HCT116 (cell line): ENCODE results near the gene CYP4F12. TPM values are rescaled to one million over a fixed set of nuclear protein-coding genes. Genes with fewer than 3 reads are reported as not detected.
A peak's percentile ranks its signal among the peaks of the same experiment; 100 is the strongest.

Experiments
- ATAC-seq: fragments of 200-7000 bp; cut with Tn5 transposase; 2 replicates; pipeline ENCODE4 v1.9.1; 2020; ENCODE audit warnings: mild to moderate bottlenecking, moderate library complexity
- BruUV-seq: library from RNA; stranded (reverse); fragments of 400-500 nt; replicated peaks from 2 replicates; lab custom pipeline; 2021; lab: Mats Ljungman, UMichigan
- CTCF ChIA-PET: fragments of 300-600 bp; sonication (Branson Sonifier 250); formaldehyde crosslinking; loops from one replicate; lab custom pipeline; 2021; ENCODE audit warnings: antibody characterized with exemption; lab: Charles Lee
- POLR2A ChIA-PET: fragments of 300-600, 350-600 bp; sonication (Branson Sonifier 250); formaldehyde crosslinking; loops from one replicate; lab custom pipeline; 2021; ENCODE audit warnings: antibody characterized with exemption; lab: Charles Lee
- RAD21 ChIA-PET, 2 experiments: fragments of 300-600 bp; sonication (Branson Sonifier 250); formaldehyde crosslinking; loops; one replicate each; lab custom pipeline; 2023; ENCODE audit warnings: low total read pairs in 2 of 2; ENCODE audit not compliant: uncharacterized antibody in 2 of 2, unreplicated experiment in 2 of 2, low non-redundant PET in 1 of 2; lab: Charles Lee
- DNase-seq: peaks from one replicate; pipeline ENCODE4 v3.0.0-alpha.2; 2010; ENCODE audit warnings: low read depth, low spot score
- H2AFZ ChIP-seq: fragments of 200-600 bp; shearing (Covaris generic), sonication (generic); 2 replicates; pipeline ENCODE4 v1.6.1; 2017; ENCODE audit warnings: low read depth, mixed run types, mixed read lengths, antibody characterized with exemption, low read length; ENCODE audit not compliant: poor library complexity, severe bottlenecking
- H3K27ac ChIP-seq: 2 replicates; pipeline ENCODE4 v1.5.1; 2012; ENCODE audit warnings: low read depth, low read length
- H3K27me3 ChIP-seq: fragments of 200-600 bp; sonication (generic); 2 replicates; pipeline ENCODE4 v1.6.1; 2016; ENCODE audit warnings: mixed run types, low read length, mixed read lengths; ENCODE audit not compliant: insufficient read depth
- H3K36me3 ChIP-seq, 2 experiments: fragments of 200-500 bp in 1 of 2; fragments of 200-600 bp in 1 of 2; sonication (Bioruptor generic) in 1 of 2; sonication (generic) in 1 of 2; 2 replicates each; pipeline versions ENCODE4 v1.5.1 to v1.6.1; 2014 to 2016; ENCODE audit warnings: low read length in 2 of 2, inconsistent platforms in 1 of 2, mixed read lengths in 1 of 2, mixed run types in 1 of 2; ENCODE audit not compliant: insufficient read depth in 2 of 2, control insufficient read depth in 1 of 2
- H3K4me1 ChIP-seq, 2 experiments: fragments of 200-600 bp in 1 of 2; sonication (generic) in 1 of 2; 2 replicates each; pipeline versions ENCODE4 v1.5.1 to v1.6.1; 2012 to 2017; ENCODE audit warnings: low read length in 2 of 2, inconsistent platforms in 1 of 2, mild to moderate bottlenecking in 1 of 2, mixed read lengths in 1 of 2, mixed run types in 1 of 2, moderate library complexity in 1 of 2; ENCODE audit not compliant: insufficient read depth in 2 of 2, control insufficient read depth in 1 of 2
- H3K4me2 ChIP-seq: fragments of 200-600 bp; sonication (generic); 2 replicates; pipeline ENCODE4 v1.6.1; 2017; ENCODE audit warnings: mixed run types, low read length, mixed read lengths
- H3K4me3 ChIP-seq, 2 experiments: fragments of 200-600 bp in 1 of 2; sonication (generic) in 1 of 2; replicated peaks in 1 of 2; 2 replicates each; pipeline ENCODE4 v1.5.1; 2011 to 2016; ENCODE audit warnings: low read length in 2 of 2, control low read depth in 1 of 2, low read depth in 1 of 2, mild to moderate bottlenecking in 1 of 2, mixed read lengths in 1 of 2, mixed run types in 1 of 2
- H3K79me2 ChIP-seq: fragments of 200-600 bp; sonication (generic); 2 replicates; pipeline ENCODE4 v1.6.1; 2017; ENCODE audit warnings: mild to moderate bottlenecking, mixed run types, low read length, moderate library complexity, mixed read lengths; ENCODE audit not compliant: insufficient read depth
- H3K9ac ChIP-seq: fragments of 200-600 bp; sonication (generic); 2 replicates; pipeline ENCODE4 v1.6.1; 2016; ENCODE audit warnings: low read length, mixed read lengths
- H3K9me2 ChIP-seq: fragments of 200-600 bp; sonication (generic), shearing (Covaris generic); 2 replicates; pipeline ENCODE4 v1.6.1; 2017; ENCODE audit warnings: mixed run types, mild to moderate bottlenecking, moderate library complexity; ENCODE audit not compliant: insufficient read depth
- H3K9me3 ChIP-seq, 2 experiments: fragments of 200-500 bp in 1 of 2; fragments of 200-600 bp in 1 of 2; sonication (Bioruptor generic) in 1 of 2; sonication (generic) in 1 of 2; 2 replicates each; pipeline ENCODE4 v1.6.1; 2014 to 2017; ENCODE audit warnings: low read length in 2 of 2, mixed read lengths in 2 of 2, inconsistent platforms in 1 of 2, low read depth in 1 of 2, mild to moderate bottlenecking in 1 of 2, mixed run types in 1 of 2, moderate library complexity in 1 of 2; ENCODE audit not compliant: control insufficient read depth in 1 of 2, insufficient read depth in 1 of 2
- H4K20me1 ChIP-seq: fragments of 200-600 bp; sonication (generic), shearing (Covaris generic); 2 replicates; pipeline ENCODE4 v1.6.1; 2017; ENCODE audit warnings: mixed run types, mild to moderate bottlenecking, moderate library complexity; ENCODE audit not compliant: insufficient read depth
- FOSL1 ChIP-seq: IDR thresholded peaks from 2 replicates; pipeline ENCODE4 v1.6.1; 2012; ENCODE audit warnings: low read depth
- POLR2A ChIP-seq: IDR thresholded peaks from 2 replicates; pipeline ENCODE4 v1.7.0; 2011; ENCODE audit warnings: borderline replicate concordance; ENCODE audit not compliant: insufficient read depth, insufficient read length; ENCODE audit errors: extremely low read depth
- REST ChIP-seq: IDR thresholded peaks from 2 replicates; pipeline ENCODE4 v1.6.1; 2012; ENCODE audit warnings: low read depth
- SP1 ChIP-seq: IDR thresholded peaks from 2 replicates; pipeline ENCODE4 v1.6.1; 2012; ENCODE audit warnings: low read depth
- SRF ChIP-seq: IDR thresholded peaks from 2 replicates; pipeline ENCODE4 v1.6.1; 2012; ENCODE audit warnings: low read depth
- TCF7L2 ChIP-seq: IDR thresholded peaks from 2 replicates; pipeline ENCODE4 v1.7.0; 2011; ENCODE audit warnings: borderline replicate concordance, inconsistent platforms; ENCODE audit not compliant: insufficient read depth, insufficient read length; ENCODE audit errors: extremely low read depth
- YY1 ChIP-seq: IDR thresholded peaks from 2 replicates; pipeline ENCODE4 v1.6.1; 2011; ENCODE audit warnings: low read length, low read depth, moderate library complexity, mild to moderate bottlenecking; ENCODE audit not compliant: insufficient replicate concordance; ENCODE audit errors: extremely low read depth
- intact Hi-C: fragments of 100-400 bp; cut with micrococcal nuclease; formaldehyde crosslinking; loops from 2 replicates; pipeline ENCODE4 v1.10.0; 2022
- total RNA-seq: library from RNA; stranded (reverse); gene quantifications from one replicate; pipeline ENCODE4 v1.2.1, GENCODE V29; 2021; ENCODE audit not compliant: unreplicated experiment

The CYP4F12 gene
- total RNA-seq, 1 experiment from 2014 or later, result 4.4 TPM

DNA sequence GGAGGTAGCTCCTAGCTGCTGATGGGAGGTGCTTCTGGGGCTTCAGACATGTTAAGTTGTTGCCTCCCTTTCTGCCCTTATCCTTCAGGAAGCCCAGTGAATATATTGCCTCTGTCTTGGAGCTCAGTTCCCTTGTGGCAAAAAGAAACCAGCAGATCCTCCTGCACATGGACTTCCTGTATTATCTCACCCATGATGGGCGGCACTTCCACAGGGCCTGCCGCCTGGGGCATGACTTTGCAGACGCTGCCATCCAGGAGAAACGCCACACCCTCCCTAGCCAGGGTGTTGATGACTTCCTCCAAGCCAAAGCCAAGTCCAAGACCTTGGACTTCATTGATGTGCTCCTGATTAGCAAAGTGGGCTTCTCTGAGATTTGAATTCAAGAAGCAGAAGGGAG is 6.0 kb upstream of the CYP4F12 start:
- no peaks in the 10 kb centered on the region for H3K9me3 ChIP-seq
- ChIA-PET CTCF (no interaction called here), RAD21 (no interaction called here), POLR2A (no interaction called here)
- TF ChIP-seq POLR2A, result no peak
- no peaks in the 10 kb centered on the region for H4K20me1 ChIP-seq
- no peak overlapping the region for H3K4me3 ChIP-seq
- H3K4me2 ChIP-seq, result no peak overlapping the region
- H3K27ac ChIP-seq, result no peak overlapping the region
- no peaks in the 10 kb centered on the region for H3K79me2 ChIP-seq
- ATAC-seq (no peak), DNase-seq (no peak)
- H3K9me2 ChIP-seq, result no peaks in the 10 kb centered on the region
- H3K36me3 ChIP-seq, result no peaks in the 10 kb centered on the region
- no peak overlapping the region for H2AFZ ChIP-seq
- intact Hi-C loops, result no loop called here
- no peak overlapping the region for H3K9ac ChIP-seq
- BruUV-seq, result no TSS peak
- peaks cover 3 to 5% of the 10 kb centered on the region in 2 experiments; a peak in 3 of 4 replicates for H3K4me1 ChIP-seq
- H3K27me3 ChIP-seq, result peaks cover 20% of the 10 kb centered on the region; the same call in 1 of the 2 replicates

DNA sequence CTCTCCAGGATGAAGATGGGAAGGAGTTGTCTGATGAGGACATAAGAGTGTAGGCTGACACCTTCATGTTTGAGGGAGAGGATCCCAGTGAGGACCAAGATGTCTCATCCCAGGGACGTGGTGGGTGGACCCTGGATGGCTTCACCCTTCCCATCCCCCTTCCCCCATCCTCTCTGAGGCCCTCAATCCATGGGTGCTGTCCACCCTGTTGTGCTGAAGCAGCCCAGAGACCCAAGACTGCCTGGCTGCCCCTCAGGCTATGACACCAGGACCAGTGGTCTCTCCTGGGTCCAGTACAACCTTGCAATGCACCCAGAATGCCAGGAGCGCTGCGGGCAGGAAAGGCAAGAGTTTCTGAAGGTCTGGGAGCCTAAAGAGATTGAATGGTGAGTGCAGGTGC is 3.4 kb upstream of the CYP4F12 start:
- BruUV-seq, result no TSS peak

More for the DNA sequence above, 3.4 kb upstream of the CYP4F12 start:
- intact Hi-C loops, result no loop called here
- no peak overlapping the region for H3K4me3 ChIP-seq
- H3K9me2 ChIP-seq, result no peaks in the 10 kb centered on the region
- ATAC-seq, result no peak
- no peak overlapping the region for H3K4me2 ChIP-seq
- DNase-seq, result no peak
- H3K36me3 ChIP-seq, result no peaks in the 10 kb centered on the region
- no peak overlapping the region for H3K9ac ChIP-seq
- CTCF ChIA-PET, result no interaction called here
- no peaks in the 10 kb centered on the region for H4K20me1 ChIP-seq
- peaks cover 20% of the 10 kb centered on the region; the same call in 1 of the 2 replicates for H3K27me3 ChIP-seq
- RAD21 ChIA-PET, result no interaction called here
- H2AFZ ChIP-seq, result no peak overlapping the region
- POLR2A ChIA-PET, result no interaction called here
- no peaks in the 10 kb centered on the region for H3K79me2 ChIP-seq
- no peak overlapping the region for H3K27ac ChIP-seq
- H3K4me1 ChIP-seq, result peaks cover 19 to 22% of the 10 kb centered on the region in 2 experiments
- no peaks in the 10 kb centered on the region for H3K9me3 ChIP-seq
- TF ChIP-seq TCF7L2, result no peak
- no peak for TF ChIP-seq YY1
- TF ChIP-seq SRF, result no peak
- TF ChIP-seq SP1, result no peak
- TF ChIP-seq REST, result peak; percentile 49
- no peak for TF ChIP-seq FOSL1
